Panc1 (cell line): ENCODE measurements around the gene IFIT1B. TPM values are rescaled to one million over a fixed set of nuclear protein-coding genes. Genes with fewer than 3 reads are reported as not detected.

ENCODE experiments used
- ATAC-seq: fragments of 200-7000 bp; cut with Tn5 transposase; 2 replicates; pipeline ENCODE4 v1.9.1; 2020; ENCODE audit warnings: mild to moderate bottlenecking, moderate library complexity
- BruUV-seq: library from RNA; stranded (reverse); fragments of 400-500 nt; replicated peaks from 2 replicates; lab custom pipeline; 2021; lab: Mats Ljungman, UMichigan
- CTCF ChIA-PET: fragments of 300-600 bp; sonication (Branson Sonifier 250); formaldehyde crosslinking; loops from one replicate; lab custom pipeline; 2022; ENCODE audit warnings: antibody characterized with exemption; lab: Charles Lee
- POLR2A ChIA-PET: fragments of 300-600 bp; sonication (Branson Sonifier 250); formaldehyde crosslinking; loops from one replicate; lab custom pipeline; 2022; ENCODE audit warnings: antibody characterized with exemption; lab: Charles Lee
- DNase-seq: peaks from one replicate; pipeline ENCODE4 v3.0.0-alpha.2; 2010; ENCODE audit warnings: low read depth, low spot score
- H3K27ac ChIP-seq: 2 replicates; pipeline ENCODE4 v1.5.1; 2011; ENCODE audit warnings: mild to moderate bottlenecking, low read length, inconsistent platforms
- H3K27me3 ChIP-seq: fragments of 200-500 bp; sonication (Bioruptor generic); 2 replicates; pipeline ENCODE4 v1.6.0; 2014; ENCODE audit warnings: low read length, inconsistent platforms; ENCODE audit not compliant: control insufficient read depth, insufficient read depth
- H3K36me3 ChIP-seq: fragments of 200-500 bp; sonication (Bioruptor generic); 2 replicates; pipeline ENCODE4 v1.5.1; 2014; ENCODE audit warnings: inconsistent platforms, mild to moderate bottlenecking, low read length, moderate library complexity; ENCODE audit not compliant: control insufficient read depth, insufficient read depth
- H3K4me1 ChIP-seq: 2 replicates; pipeline ENCODE4 v1.5.1; 2011; ENCODE audit warnings: inconsistent platforms, mild to moderate bottlenecking, low read length, moderate library complexity; ENCODE audit not compliant: control insufficient read depth, insufficient read depth
- H3K4me3 ChIP-seq, 2 experiments: 2 replicates each; pipeline ENCODE4 v1.5.1; 2011 to 2012; ENCODE audit warnings: low read depth in 2 of 2, low read length in 2 of 2, mild to moderate bottlenecking in 2 of 2, inconsistent platforms in 1 of 2, moderate library complexity in 1 of 2
- H3K9me3 ChIP-seq: fragments of 200-500 bp; sonication (Bioruptor generic); 2 replicates; pipeline ENCODE4 v1.5.1; 2014; ENCODE audit warnings: low read depth, mild to moderate bottlenecking, inconsistent platforms, low read length, moderate library complexity; ENCODE audit not compliant: control insufficient read depth, insufficient read depth
- CTCF ChIP-seq: fragments of 450-650 bp; IDR thresholded peaks from 2 replicates; pipeline ENCODE4 v1.5.1; 2017; ENCODE audit warnings: mild to moderate bottlenecking
- POLR2AphosphoS5 ChIP-seq: IDR thresholded peaks from 2 replicates; pipeline ENCODE4 v1.6.1; 2012; ENCODE audit warnings: mild to moderate bottlenecking, low read depth, low read length, moderate library complexity
- SIN3A ChIP-seq: IDR thresholded peaks from 2 replicates; pipeline ENCODE4 v1.6.1; 2012; ENCODE audit warnings: low read depth, mild to moderate bottlenecking, low read length, moderate library complexity, borderline replicate concordance; ENCODE audit not compliant: insufficient read depth
- TCF7L2 ChIP-seq: IDR thresholded peaks from 2 replicates; pipeline ENCODE4 v1.6.1; 2011; ENCODE audit warnings: mild to moderate bottlenecking, low read depth, low read length, inconsistent platforms
- in situ Hi-C: cut with HindIII; loops from 2 replicates; pipeline ENCODE4 v1.10.0; 2016; ENCODE audit warnings: low sequenced_read_pairs, low pct_unique_long_range_greater_than_20kb
- intact Hi-C: fragments of 100-400 bp; cut with micrococcal nuclease; formaldehyde crosslinking; loops from one replicate; pipeline ENCODE4 v1.10.0; 2022; ENCODE audit not compliant: unreplicated experiment
- total RNA-seq: library from RNA; stranded (reverse); gene quantifications from one replicate; pipeline ENCODE4 v1.2.1, GENCODE V29; 2021; ENCODE audit not compliant: unreplicated experiment
- TF ChIP-seq, protein P1 (sequence below), 2 experiments: IDR thresholded peaks; 2 replicates each; pipeline ENCODE4 v1.6.1; 2011 to 2012; ENCODE audit warnings: low read depth in 2 of 2, control low read depth in 1 of 2, low read length in 1 of 2, mild to moderate bottlenecking in 1 of 2, moderate library complexity in 1 of 2; ENCODE audit not compliant: insufficient read depth in 1 of 2

The IFIT1B gene
- total RNA-seq, 1 experiment from 2014 or later, result not detected

DNA sequence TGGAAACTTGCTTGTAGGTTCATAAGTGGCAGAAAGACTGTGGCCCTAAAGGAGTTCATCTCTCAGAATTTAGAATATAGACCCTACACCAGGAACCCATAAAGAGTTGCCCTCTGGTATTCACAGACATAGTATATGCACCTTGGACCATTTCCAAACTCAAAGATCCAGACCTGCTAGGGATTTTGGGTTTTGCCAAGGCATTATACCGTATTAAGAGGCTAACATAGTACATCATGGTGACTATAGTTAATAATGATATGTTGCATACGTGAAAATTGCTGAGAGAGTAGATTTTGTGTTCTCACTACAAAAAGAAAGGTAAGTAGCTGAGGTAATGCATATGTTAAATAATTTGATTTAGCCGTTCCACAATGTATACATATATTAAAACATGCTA, 36.2 kb upstream of the IFIT1B start:
- ATAC-seq, result no peak
- no TSS peak for BruUV-seq
- TF ChIP-seq POLR2AphosphoS5 (no peak), CTCF (no peak), TCF7L2 (no peak), SIN3A (no peak)
- TF ChIP-seq, protein P1, sequence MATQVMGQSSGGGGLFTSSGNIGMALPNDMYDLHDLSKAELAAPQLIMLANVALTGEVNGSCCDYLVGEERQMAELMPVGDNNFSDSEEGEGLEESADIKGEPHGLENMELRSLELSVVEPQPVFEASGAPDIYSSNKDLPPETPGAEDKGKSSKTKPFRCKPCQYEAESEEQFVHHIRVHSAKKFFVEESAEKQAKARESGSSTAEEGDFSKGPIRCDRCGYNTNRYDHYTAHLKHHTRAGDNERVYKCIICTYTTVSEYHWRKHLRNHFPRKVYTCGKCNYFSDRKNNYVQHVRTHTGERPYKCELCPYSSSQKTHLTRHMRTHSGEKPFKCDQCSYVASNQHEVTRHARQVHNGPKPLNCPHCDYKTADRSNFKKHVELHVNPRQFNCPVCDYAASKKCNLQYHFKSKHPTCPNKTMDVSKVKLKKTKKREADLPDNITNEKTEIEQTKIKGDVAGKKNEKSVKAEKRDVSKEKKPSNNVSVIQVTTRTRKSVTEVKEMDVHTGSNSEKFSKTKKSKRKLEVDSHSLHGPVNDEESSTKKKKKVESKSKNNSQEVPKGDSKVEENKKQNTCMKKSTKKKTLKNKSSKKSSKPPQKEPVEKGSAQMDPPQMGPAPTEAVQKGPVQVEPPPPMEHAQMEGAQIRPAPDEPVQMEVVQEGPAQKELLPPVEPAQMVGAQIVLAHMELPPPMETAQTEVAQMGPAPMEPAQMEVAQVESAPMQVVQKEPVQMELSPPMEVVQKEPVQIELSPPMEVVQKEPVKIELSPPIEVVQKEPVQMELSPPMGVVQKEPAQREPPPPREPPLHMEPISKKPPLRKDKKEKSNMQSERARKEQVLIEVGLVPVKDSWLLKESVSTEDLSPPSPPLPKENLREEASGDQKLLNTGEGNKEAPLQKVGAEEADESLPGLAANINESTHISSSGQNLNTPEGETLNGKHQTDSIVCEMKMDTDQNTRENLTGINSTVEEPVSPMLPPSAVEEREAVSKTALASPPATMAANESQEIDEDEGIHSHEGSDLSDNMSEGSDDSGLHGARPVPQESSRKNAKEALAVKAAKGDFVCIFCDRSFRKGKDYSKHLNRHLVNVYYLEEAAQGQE (IDR thresholded peaks at IDR 0.05; ENCODE audit: insufficient read depth in 1 of 2, low read depth in 2 of 2, low read length in 1 of 2), result no peak
- no peak overlapping the region for H3K27ac ChIP-seq
- ChIA-PET POLR2A (no interaction called here), CTCF (no interaction called here)
- no peaks in the 10 kb centered on the region for H3K27me3 ChIP-seq
- DNase-seq, result no peak
- in situ Hi-C loops (no loop called here), intact Hi-C loops (no loop called here)
- no peak overlapping the region; a peak in 1 of 4 replicates for H3K4me3 ChIP-seq
- H3K36me3 ChIP-seq, result no peaks in the 10 kb centered on the region
- no peaks in the 10 kb centered on the region for H3K4me1 ChIP-seq
- no peaks in the 10 kb centered on the region for H3K9me3 ChIP-seq

GRCh38 chr10:89342206-89342958, 35.5 kb upstream of the IFIT1B start:
- intact Hi-C loops (no loop called here), in situ Hi-C loops (no loop called here)
- POLR2A ChIA-PET, result no interaction called here
- Histone ChIP-seq H3K4me1 (no peaks in the 10 kb centered on the region), H3K27ac (no peak overlapping the region), H3K36me3 (no peaks in the 10 kb centered on the region), H3K9me3 (no peaks in the 10 kb centered on the region), H3K27me3 (no peaks in the 10 kb centered on the region), H3K4me3 (peak overlapping the region in 1 of 2 experiments; percentile 14; a peak in 1 of 4 replicates)
- TF ChIP-seq TCF7L2, result no peak
- DNase-seq, result no peak
- ATAC-seq, result no peak
- BruUV-seq, result no TSS peak
- CTCF ChIA-PET, result no interaction called here

GRCh38 chr10:89343089-89343767, 34.6 kb upstream of the IFIT1B start:
- ChIA-PET CTCF (interaction anchor here (0.6 kb wide), 1 partner anchor 13 kb away, joined by 3 read pairs; no protein-coding TSS in a partner anchor), POLR2A (no interaction called here)
- no peaks in the 10 kb centered on the region for H3K36me3 ChIP-seq
- in situ Hi-C loops, result no loop called here
- H3K4me1 ChIP-seq, result no peaks in the 10 kb centered on the region
- TF ChIP-seq SIN3A (no peak), CTCF (no peak), TCF7L2 (no peak), POLR2AphosphoS5 (no peak)
- TF ChIP-seq, protein P1 (IDR thresholded peaks at IDR 0.05; ENCODE audit: insufficient read depth in 1 of 2, low read depth in 2 of 2, low read length in 1 of 2), result no peak
- H3K27me3 ChIP-seq, result no peaks in the 10 kb centered on the region
- peak overlapping the region; percentile 12; the same call in 1 of the 2 replicates for H3K27ac ChIP-seq
- no peaks in the 10 kb centered on the region for H3K9me3 ChIP-seq
- DNase-seq, result no peak
- BruUV-seq, result no TSS peak
- ATAC-seq, result no peak
- intact Hi-C loops, result no loop called here
- no peak overlapping the region for H3K4me3 ChIP-seq
